HL-60 (cell line): ENCODE data around the gene MEIG1.

Source experiments
- DNase-seq, 2 experiments: peaks; one replicate each; pipeline ENCODE4 v3.0.0-alpha.2; 2010 to 2020; ENCODE audit warnings: low read depth in 1 of 2, low spot score in 1 of 2
- H3K27ac ChIP-seq: fragments of 250-450 bp; sonication (Bioruptor Pico); replicated peaks from 2 replicates; pipeline ENCODE4 v1.5.1; 2020; ENCODE audit warnings: mild to moderate bottlenecking, moderate library complexity
- H3K27me3 ChIP-seq: fragments of 250-450 bp; sonication (Bioruptor Pico); 2 replicates; pipeline ENCODE4 v1.5.1; 2021; ENCODE audit warnings: mild to moderate bottlenecking, moderate library complexity; ENCODE audit not compliant: insufficient read depth, poor library complexity, severe bottlenecking
- H3K4me3 ChIP-seq: replicated peaks from 2 replicates; pipeline ENCODE4 v1.5.1; 2011; ENCODE audit warnings: mild to moderate bottlenecking, control low read depth, low read length; ENCODE audit not compliant: insufficient read depth
- CTCF ChIP-seq: IDR thresholded peaks from one replicate; pipeline ENCODE4 v1.5.1; 2011; ENCODE audit warnings: low read length, control low read depth, inconsistent platforms; ENCODE audit not compliant: insufficient read depth
- GABPA ChIP-seq: IDR thresholded peaks from 2 replicates; pipeline ENCODE4 v1.6.1; 2012; ENCODE audit warnings: low read depth
- POLR2AphosphoS5 ChIP-seq: IDR thresholded peaks from 2 replicates; pipeline ENCODE4 v1.6.1; 2012; ENCODE audit warnings: low read depth
- SPI1 ChIP-seq: IDR thresholded peaks from 2 replicates; pipeline ENCODE4 v1.6.1; 2012; ENCODE audit warnings: low read depth, mild to moderate bottlenecking, borderline replicate concordance
- TF ChIP-seq, protein P1 (sequence below): IDR thresholded peaks from 2 replicates; pipeline ENCODE4 v1.6.1; 2012; ENCODE audit warnings: low read depth; ENCODE audit not compliant: insufficient replicate concordance

MEIG1 gene

DNA sequence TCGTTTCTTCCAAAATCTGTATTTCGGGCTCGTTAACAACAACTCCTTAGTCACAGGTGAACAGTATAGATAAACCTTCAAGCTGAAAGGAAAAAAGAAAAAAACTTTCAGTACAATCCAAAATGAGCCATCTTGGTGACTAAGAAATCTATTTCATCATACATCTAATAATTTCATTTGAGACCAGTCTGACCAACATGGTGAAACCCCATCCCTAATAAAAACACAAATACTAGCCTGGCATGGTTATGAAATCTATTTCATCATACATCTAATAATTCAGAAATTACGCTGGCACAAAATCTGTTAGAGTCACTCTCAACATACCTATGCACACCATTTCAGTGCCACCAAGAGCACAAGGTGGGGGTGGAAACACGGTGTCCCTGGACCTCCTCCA lies 14.1 kb upstream of the MEIG1 start:
- DNase-seq, result no peak
- Histone ChIP-seq H3K27me3 (no peaks in the 10 kb centered on the region), H3K27ac (no peak overlapping the region), H3K4me3 (no peak overlapping the region)
- TF ChIP-seq CTCF (no peak), GABPA (no peak), POLR2AphosphoS5 (no peak), SPI1 (no peak)
- TF ChIP-seq, protein P1, sequence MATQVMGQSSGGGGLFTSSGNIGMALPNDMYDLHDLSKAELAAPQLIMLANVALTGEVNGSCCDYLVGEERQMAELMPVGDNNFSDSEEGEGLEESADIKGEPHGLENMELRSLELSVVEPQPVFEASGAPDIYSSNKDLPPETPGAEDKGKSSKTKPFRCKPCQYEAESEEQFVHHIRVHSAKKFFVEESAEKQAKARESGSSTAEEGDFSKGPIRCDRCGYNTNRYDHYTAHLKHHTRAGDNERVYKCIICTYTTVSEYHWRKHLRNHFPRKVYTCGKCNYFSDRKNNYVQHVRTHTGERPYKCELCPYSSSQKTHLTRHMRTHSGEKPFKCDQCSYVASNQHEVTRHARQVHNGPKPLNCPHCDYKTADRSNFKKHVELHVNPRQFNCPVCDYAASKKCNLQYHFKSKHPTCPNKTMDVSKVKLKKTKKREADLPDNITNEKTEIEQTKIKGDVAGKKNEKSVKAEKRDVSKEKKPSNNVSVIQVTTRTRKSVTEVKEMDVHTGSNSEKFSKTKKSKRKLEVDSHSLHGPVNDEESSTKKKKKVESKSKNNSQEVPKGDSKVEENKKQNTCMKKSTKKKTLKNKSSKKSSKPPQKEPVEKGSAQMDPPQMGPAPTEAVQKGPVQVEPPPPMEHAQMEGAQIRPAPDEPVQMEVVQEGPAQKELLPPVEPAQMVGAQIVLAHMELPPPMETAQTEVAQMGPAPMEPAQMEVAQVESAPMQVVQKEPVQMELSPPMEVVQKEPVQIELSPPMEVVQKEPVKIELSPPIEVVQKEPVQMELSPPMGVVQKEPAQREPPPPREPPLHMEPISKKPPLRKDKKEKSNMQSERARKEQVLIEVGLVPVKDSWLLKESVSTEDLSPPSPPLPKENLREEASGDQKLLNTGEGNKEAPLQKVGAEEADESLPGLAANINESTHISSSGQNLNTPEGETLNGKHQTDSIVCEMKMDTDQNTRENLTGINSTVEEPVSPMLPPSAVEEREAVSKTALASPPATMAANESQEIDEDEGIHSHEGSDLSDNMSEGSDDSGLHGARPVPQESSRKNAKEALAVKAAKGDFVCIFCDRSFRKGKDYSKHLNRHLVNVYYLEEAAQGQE, result no peak

- H3K27me3 ChIP-seq, result no peaks in the 10 kb centered on the region
- TF ChIP-seq, protein P1, result no peak
- no peak for TF ChIP-seq CTCF
- no peak for DNase-seq
- H3K4me3 ChIP-seq, result no peak overlapping the region
- no peak overlapping the region for H3K27ac ChIP-seq
These were observed 11.9 kb upstream of the MEIG1 start for GRCh38 chr10:14947268-14947667.

GRCh38 chr10:14949291-14949690 lies 9.9 kb upstream of the MEIG1 start:
- TF ChIP-seq, protein P1, result no peak
- TF ChIP-seq CTCF (no peak), SPI1 (no peak), POLR2AphosphoS5 (no peak), GABPA (no peak)
- DNase-seq, result no peak
- Histone ChIP-seq H3K4me3 (no peak overlapping the region), H3K27me3 (no peaks in the 10 kb centered on the region), H3K27ac (no peak overlapping the region)
